GM12878 (cell line): ENCODE measurements around the gene ITIH5. TPM values are rescaled to one million over a fixed set of nuclear protein-coding genes. Genes with fewer than 3 reads are reported as not detected.
A peak's percentile ranks its signal among the peaks of the same experiment; 100 is the strongest.

Experiments
- ATAC-seq: fragments of 200-7000 bp; cut with Tn5 transposase; 3 replicates; pipeline ENCODE4 v1.9.1; 2020; ENCODE audit warnings: mild to moderate bottlenecking, moderate library complexity
- BruUV-seq: library from RNA; stranded (reverse); fragments of 400-500 nt; replicated peaks from 2 replicates; lab custom pipeline; 2021; lab: Mats Ljungman, UMichigan
- CTCF ChIA-PET: fragments of 300-600 bp; sonication (Branson Sonifier 250); formaldehyde crosslinking; extraction: SDS; loops from one replicate; lab custom pipeline; 2021; ENCODE audit warnings: inconsistent platforms; lab: Yijun Ruan, JAX
- POLR2A ChIA-PET: fragments of 350-600 bp; formaldehyde crosslinking; extraction: SDS; loops from one replicate; lab custom pipeline; 2021; ENCODE audit warnings: inconsistent platforms; lab: Charles Lee
- RAD21 ChIA-PET: fragments of 300-600 bp; sonication (Branson Sonifier 250); formaldehyde crosslinking; loops from one replicate; lab custom pipeline; 2023; ENCODE audit warnings: antibody characterized with exemption; ENCODE audit not compliant: unreplicated experiment; lab: Charles Lee
- SMC1A ChIA-PET: fragments of 300-600 bp; sonication (Branson Sonifier 250); formaldehyde crosslinking; loops from one replicate; lab custom pipeline; 2023; ENCODE audit not compliant: unreplicated experiment, uncharacterized antibody; lab: Charles Lee
- DNase-seq: peaks from one replicate; pipeline ENCODE4 v3.0.0-alpha.2; 2011; ENCODE audit warnings: low read depth, low spot score
- FAIRE-seq: peaks from 3 replicates; lab custom pipeline; 2011; peaks lifted over from hg19 to GRCh38; lab: Jason Lieb, UNC
- H2AFZ ChIP-seq: 2 replicates; pipeline ENCODE4 v1.6.0; 2011; ENCODE audit warnings: low read depth, low read length, control low read depth; ENCODE audit not compliant: control insufficient read depth
- H3K27ac ChIP-seq: 2 replicates; pipeline ENCODE4 v1.5.1; 2011; ENCODE audit warnings: control low read depth; ENCODE audit not compliant: control insufficient read depth, insufficient read depth
- H3K27me3 ChIP-seq, 2 experiments: replicated peaks in 1 of 2; 2 replicates each; pipeline versions ENCODE4 v1.6.0 to v1.6.1; 2011; ENCODE audit warnings: low read length in 1 of 2; ENCODE audit not compliant: control insufficient read depth in 2 of 2, insufficient read depth in 2 of 2
- H3K36me3 ChIP-seq, 2 experiments: 2 replicates each; pipeline ENCODE4 v1.5.1; 2011; ENCODE audit warnings: low read length in 1 of 2; ENCODE audit not compliant: control insufficient read depth in 2 of 2, insufficient read depth in 2 of 2
- H3K4me1 ChIP-seq: 2 replicates; pipeline ENCODE4 v1.6.1; 2011; ENCODE audit warnings: mild to moderate bottlenecking, low read length, moderate library complexity, mixed read lengths; ENCODE audit not compliant: control insufficient read depth, insufficient read depth
- H3K4me2 ChIP-seq: 2 replicates; pipeline ENCODE4 v1.6.0; 2011; ENCODE audit warnings: control low read depth; ENCODE audit not compliant: control insufficient read depth, insufficient read depth
- H3K4me3 ChIP-seq: fragments of 200-600 bp; sonication (generic); 2 replicates; pipeline ENCODE4 v1.5.1; 2016
- H3K79me2 ChIP-seq: 2 replicates; pipeline ENCODE4 v1.6.0; 2011; ENCODE audit warnings: low read length; ENCODE audit not compliant: control insufficient read depth, insufficient read depth
- H3K9ac ChIP-seq: 2 replicates; pipeline ENCODE4 v1.8.0; 2011; ENCODE audit warnings: low read length, control low read depth, mixed read lengths; ENCODE audit not compliant: control insufficient read depth, insufficient read depth
- H3K9me3 ChIP-seq: replicated peaks from 3 replicates; pipeline ENCODE4 v1.5.1; 2011; ENCODE audit warnings: mild to moderate bottlenecking, low read length; ENCODE audit not compliant: control insufficient read depth, insufficient read depth
- H4K20me1 ChIP-seq: 2 replicates; pipeline ENCODE4 v1.6.0; 2011; ENCODE audit not compliant: control insufficient read depth, insufficient read depth
- ATF2 ChIP-seq: IDR thresholded peaks from 2 replicates; pipeline ENCODE4 v1.6.1; 2012; ENCODE audit warnings: low read length, inconsistent platforms
- BACH1 ChIP-seq: fragments of 450-650 bp; IDR thresholded peaks from 2 replicates; pipeline ENCODE4 v1.6.1; 2017; ENCODE audit warnings: mild to moderate bottlenecking, borderline replicate concordance
- BCLAF1 ChIP-seq: fragments of 450-650 bp; IDR thresholded peaks from 2 replicates; pipeline ENCODE4 v1.6.1; 2017; ENCODE audit warnings: antibody characterized with exemption, mild to moderate bottlenecking, moderate library complexity
- CUX1 ChIP-seq: IDR thresholded peaks from 2 replicates; pipeline ENCODE4 v1.6.1; 2012; ENCODE audit warnings: improper control_type of control experiment, low read depth, low read length; ENCODE audit not compliant: insufficient replicate concordance
- FOXM1 ChIP-seq: IDR thresholded peaks from 2 replicates; pipeline ENCODE4 v1.6.1; 2012; ENCODE audit warnings: low read depth, mild to moderate bottlenecking, inconsistent platforms, low read length, moderate library complexity
- GATAD2B ChIP-seq: fragments of 450-650 bp; conservative IDR thresholded peaks from 2 replicates; pipeline ENCODE4 v1.6.1; 2017; ENCODE audit warnings: low read depth, mild to moderate bottlenecking, moderate library complexity
- IKZF1 ChIP-seq: fragments of 450-650 bp; conservative IDR thresholded peaks from 2 replicates; pipeline ENCODE4 v1.6.1; 2017; ENCODE audit warnings: antibody characterized with exemption, mild to moderate bottlenecking
- IKZF2 ChIP-seq, 2 experiments: fragments of 450-650 bp; IDR thresholded peaks; 2 replicates each; pipeline ENCODE4 v1.6.1; 2017; ENCODE audit warnings: mild to moderate bottlenecking in 2 of 2, moderate library complexity in 2 of 2
- POLR2AphosphoS2 ChIP-seq: IDR thresholded peaks from 2 replicates; pipeline ENCODE4 v1.6.1; 2011; ENCODE audit warnings: low read depth, mild to moderate bottlenecking, low read length, improper control_type of control experiment, moderate library complexity
- RELA ChIP-seq: fragments of 450-650 bp; IDR thresholded peaks from 2 replicates; pipeline ENCODE4 v1.8.0; 2014; ENCODE audit warnings: borderline replicate concordance; ENCODE audit not compliant: partially characterized antibody
- TARDBP ChIP-seq: IDR thresholded peaks from 2 replicates; pipeline ENCODE4 v1.6.1; 2016; ENCODE audit warnings: borderline replicate concordance
- TCF7 ChIP-seq: IDR thresholded peaks from 2 replicates; pipeline ENCODE4 v1.6.1; 2014; ENCODE audit warnings: antibody characterized with exemption, borderline replicate concordance
- ZNF622 ChIP-seq: fragments of 450-650 bp; IDR thresholded peaks from 2 replicates; pipeline ENCODE4 v1.6.1; 2017; ENCODE audit warnings: mild to moderate bottlenecking, inconsistent platforms
- WGBS: methylation state at CpG from one replicate; pipeline ENCODE4 v1.1.6; 2016; ENCODE audit warnings: low lambda C conversion rate; ENCODE audit not compliant: insufficient replicate concordance, insufficient coverage; ENCODE audit errors: missing lambda C conversion rate; 5-methylcytosine and 5-hydroxymethylcytosine counted together
- in situ Hi-C: fragments of 300-500 bp; cut with MboI; formaldehyde crosslinking; loops from 9 replicates; pipeline ENCODE4 v1.14.3; 2018; ENCODE audit warnings: mixed read lengths
- intact Hi-C: fragments of 100-400 bp; cut with micrococcal nuclease; formaldehyde crosslinking; loops from one replicate; pipeline ENCODE4 v1.14.2; 2022; ENCODE audit not compliant: unreplicated experiment
- polyA plus RNA-seq, 11 experiments: library from polyadenylated mRNA; depleted of rRNA in 4 of 11; unstranded in 6 of 11; stranded (reverse) in 5 of 11; fragments of >200 nt; fragmentation: Nextera tagmentation in 4 of 11; fragmentation: Illumina TruSeq in 1 of 11; extraction: Ambion mirVana in 4 of 11; extraction: Trizol in 1 of 11; gene quantifications; 1 replicate in 1 of 11; 2 replicates in 10 of 11; pipeline versions ENCODE4 v1.2.1 to v1.2.3, GENCODE V29; 2011 to 2016; ENCODE audit warnings: inconsistent platforms in 2 of 11, missing spikeins in 2 of 11, low read depth in 1 of 11
- total RNA-seq, 4 experiments: library from RNA; depleted of rRNA in 3 of 4; stranded (reverse); fragments of >200 nt in 3 of 4; fragmentation: Illumina TruSeq in 1 of 4; extraction: Trizol in 1 of 4; gene quantifications; 2 replicates each; pipeline versions ENCODE4 v1.2.1 to v1.2.3, GENCODE V29; 2013 to 2021

ITIH5 gene
- total and polyA plus RNA-seq, 10 of the 15 experiments (the other 5 are each of a cell fraction or from before 2014, with no cell fraction given), result 0.14 to 0.43 (median 0.21) TPM; not detected in 7

GRCh38 chr10:7687228-7687907, 20.6 kb upstream of the ITIH5 start:
- CTCF ChIA-PET, result interaction anchor here (0.6 to 6.9 kb wide), 46 partner anchors 8 to 1521 kb away, joined by 3 to 187 read pairs (median 5); partner anchors contain the start of genes ITIH2 and TAF3
- RAD21 ChIA-PET, result interaction anchor here (0.6 to 5.9 kb wide), 17 partner anchors 10 to 768 kb away, joined by 3 to 109 read pairs (median 4); no protein-coding TSS in a partner anchor
- Histone ChIP-seq H2AFZ (no peak overlapping the region), H3K79me2 (no peaks in the 10 kb centered on the region), H3K27ac (no peak overlapping the region), H3K36me3 (no peaks in the 10 kb centered on the region), H3K9me3 (peaks cover 9% of the 10 kb centered on the region; the same call in 2 of the 3 replicates), H3K4me3 (no peak overlapping the region), H3K4me1 (no peaks in the 10 kb centered on the region), H3K9ac (no peak overlapping the region), H4K20me1 (no peaks in the 10 kb centered on the region), H3K27me3 (no peaks in the 10 kb centered on the region), H3K4me2 (no peak overlapping the region)
- DNase-seq (peak; percentile 62), ATAC-seq (peak; percentile 92), FAIRE-seq (peak; percentile 41)
- in situ Hi-C loops (loop anchor here (5.0 kb wide), 1 partner anchor 165 kb away; no protein-coding TSS in a partner anchor), intact Hi-C loops (loop anchor here (1.0 to 10.0 kb wide), 7 partner anchors 75 to 763 kb away; no protein-coding TSS in a partner anchor)
- no TSS peak for BruUV-seq
- SMC1A ChIA-PET, result interaction anchor here (0.8 to 4.5 kb wide), 14 partner anchors 10 to 430 kb away, joined by 3 to 51 read pairs (median 4); no protein-coding TSS in a partner anchor
- WGBS, result 15% methylated on average over 20 of the region's 20 CpGs
- POLR2A ChIA-PET, result no interaction called here
- peak; percentile 50 for TF ChIP-seq IKZF1
- peak; percentile 61 to 68; a peak in 3 of 4 replicates for TF ChIP-seq IKZF2 (IDR thresholded peaks at IDR 0.05)
- TF ChIP-seq TARDBP, result no peak
- TF ChIP-seq BCLAF1, result no peak
- TF ChIP-seq RELA, result peak; percentile 8
- no peak for TF ChIP-seq TCF7
- no peak for TF ChIP-seq BACH1
- TF ChIP-seq GATAD2B, result 0 out of 2 replicates have a peak, but pooled peaks have one; percentile 27
- TF ChIP-seq FOXM1, result 0 out of 2 replicates have a peak, but pooled peaks have one; percentile 25
- TF ChIP-seq ZNF622, result no peak
- no peak for TF ChIP-seq CUX1
- TF ChIP-seq ATF2, result no peak
- TF ChIP-seq POLR2AphosphoS2, result no peak
